ENCODE measurements around the gene HFE.
"Not testable (repeated sequence)": the region's sequence is repeated elsewhere in the genome, so short reads cannot be mapped to it uniquely, and the experiment has no call there.

The HFE gene

GRCh38 chr6:26115226-26115625, 28.0 kb downstream of the HFE start:
- FAIRE-seq = no peak

- FAIRE-seq = no peak
Measured at GRCh38 chr6:26116267-26116666, 29.0 kb downstream of the HFE start.

- FAIRE-seq = no peak
Measured at GRCh38 chr6:26118999-26119398, 31.8 kb downstream of the HFE start.

- FAIRE-seq = not testable (repeated sequence)
Measured at GRCh38 chr6:26120115-26120514, 32.9 kb downstream of the HFE start.

GRCh38 chr6:26120807-26121140, 33.5 kb downstream of the HFE start:
- FAIRE-seq = no peak

GRCh38 chr6:26121141-26122004, 34.1 kb downstream of the HFE start:
- FAIRE-seq = no peak

GRCh38 chr6:26122005-26122388, 34.8 kb downstream of the HFE start:
- no peak for FAIRE-seq

GRCh38 chr6:26122402-26122792, 35.2 kb downstream of the HFE start:
- no peak for FAIRE-seq

GRCh38 chr6:26122793-26123674, 35.8 kb downstream of the HFE start:
- FAIRE-seq = peak; percentile 84

- no peak for FAIRE-seq
Measured at GRCh38 chr6:26123675-26123946, 36.4 kb downstream of the HFE start.

- peak; percentile 83 for FAIRE-seq
Measured at GRCh38 chr6:26123947-26124780, 36.9 kb downstream of the HFE start.

- no peak for FAIRE-seq
Measured at GRCh38 chr6:26124781-26125685, 37.8 kb downstream of the HFE start.

- no peak for FAIRE-seq
Measured at GRCh38 chr6:26126394-26127235, 39.4 kb downstream of the HFE start.

GRCh38 chr6:26128013-26128771, 41.0 kb downstream of the HFE start:
- FAIRE-seq = no peak

- FAIRE-seq = no peak
Measured at GRCh38 chr6:26129656-26130055, 42.4 kb downstream of the HFE start.

- no peak for FAIRE-seq
Measured at GRCh38 chr6:26130581-26131249, 43.5 kb downstream of the HFE start.

- FAIRE-seq = no peak
Measured at GRCh38 chr6:26131618-26132017, 44.4 kb downstream of the HFE start.

GRCh38 chr6:26133730-26134129, 46.5 kb downstream of the HFE start:
- no peak for FAIRE-seq

GRCh38 chr6:26136321-26136720, 49.1 kb downstream of the HFE start:
- no peak for FAIRE-seq
